Stimulated activated CD8-positive, alpha-beta memory T cell treated with anti-CD3 and anti-CD28 coated beads, Interleukin-12 subunit alpha, Interleukin-12 subunit beta, amount 100 ng/mL, for 1 hour (primary cell): Measurements from ENCODE around the gene RAPGEF2.
"Not testable (repeated sequence)": the region's sequence is repeated elsewhere in the genome, so short reads cannot be mapped to it uniquely, and the experiment has no call there.

Experiments
- DNase-seq: peaks from one replicate; pipeline ENCODE4 v3.0.0-alpha.2; 2020; ENCODE audit warnings: low read depth

RAPGEF2 gene

DNA sequence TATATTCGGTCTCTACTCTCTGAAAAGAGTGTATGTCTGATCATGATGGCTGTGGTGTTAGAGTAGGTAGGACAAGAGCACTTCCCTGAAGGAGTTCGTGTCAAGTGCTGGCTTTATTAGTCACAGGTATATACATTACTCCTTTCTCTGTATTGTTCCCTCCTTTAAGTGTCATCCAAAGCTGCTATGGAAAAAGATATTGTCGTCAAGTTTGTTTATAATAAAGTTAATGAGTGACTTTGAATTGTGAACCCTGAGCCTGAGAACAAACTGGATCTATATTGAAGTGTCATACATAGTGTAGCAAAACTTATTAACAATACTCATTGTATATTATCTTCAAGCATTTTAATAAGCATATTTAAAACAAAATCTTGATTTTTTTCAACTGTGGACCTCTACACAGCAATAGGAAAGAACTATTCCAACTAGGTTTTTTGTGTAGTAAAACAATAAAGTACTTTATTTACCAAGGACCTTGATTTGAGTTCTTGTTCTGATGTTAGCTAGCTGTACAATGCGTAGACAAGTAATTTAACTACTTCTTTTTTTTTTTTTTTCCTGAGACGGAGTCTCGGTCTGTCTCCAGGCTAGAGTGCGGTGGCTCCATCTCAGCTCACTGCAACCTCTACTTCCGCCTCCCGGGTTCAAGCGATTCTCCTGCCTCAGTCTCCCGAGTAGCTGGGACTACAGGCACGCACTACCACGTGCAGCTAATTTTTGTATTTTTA lies 177.7 kb downstream of the RAPGEF2 start:
- no peak for DNase-seq

- no peak for DNase-seq
These were observed 178.9 kb downstream of the RAPGEF2 start for GRCh38 chr4:159281771-159282170.

- DNase-seq, result no peak
These were observed 179.4 kb downstream of the RAPGEF2 start for GRCh38 chr4:159282329-159282728.

DNA sequence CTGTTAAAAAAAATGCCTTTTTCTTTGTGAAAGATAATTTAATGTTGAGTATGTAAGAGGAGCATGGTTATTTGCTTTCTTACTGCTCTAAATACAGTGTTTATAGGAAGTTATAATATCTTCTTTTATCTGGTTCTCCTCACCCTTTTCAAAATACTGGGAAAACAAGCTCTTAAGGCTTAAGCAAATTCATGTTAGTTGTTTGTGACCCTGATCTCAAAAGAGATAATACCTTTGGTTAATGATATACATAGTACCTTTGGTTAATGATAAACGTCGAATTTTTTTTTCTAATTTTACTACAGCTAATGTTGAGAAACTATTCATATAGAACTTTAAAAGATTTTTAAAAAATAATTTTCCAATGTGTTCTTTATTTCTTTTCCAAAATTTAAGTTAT lies 180.1 kb downstream of the RAPGEF2 start:
- no peak for DNase-seq

GRCh38 chr4:159283696-159284095 lies 180.8 kb downstream of the RAPGEF2 start:
- DNase-seq, result no peak

DNA sequence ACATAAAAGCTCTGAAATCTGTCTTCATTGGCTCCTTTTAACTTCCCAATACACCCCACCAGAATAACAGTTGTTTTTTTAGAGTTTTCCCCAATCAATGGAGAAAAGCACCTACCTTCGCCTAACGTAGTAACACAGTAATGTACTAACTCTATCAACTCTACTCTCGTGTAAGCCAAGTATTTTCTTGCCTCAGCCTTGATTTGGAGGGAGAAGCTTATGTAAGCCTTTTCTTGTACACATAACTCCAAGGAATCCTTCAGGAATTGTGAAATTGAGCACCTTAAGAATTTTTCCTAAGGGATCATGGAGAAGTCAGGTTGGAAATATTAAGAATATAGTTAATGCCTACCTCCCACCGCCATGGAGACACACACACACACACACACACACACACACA lies 181.2 kb downstream of the RAPGEF2 start:
- no peak for DNase-seq

- no peak for DNase-seq
These were observed 181.9 kb downstream of the RAPGEF2 start for GRCh38 chr4:159284733-159285132.

GRCh38 chr4:159287767-159288166 lies 184.9 kb downstream of the RAPGEF2 start:
- no peak for DNase-seq

DNA sequence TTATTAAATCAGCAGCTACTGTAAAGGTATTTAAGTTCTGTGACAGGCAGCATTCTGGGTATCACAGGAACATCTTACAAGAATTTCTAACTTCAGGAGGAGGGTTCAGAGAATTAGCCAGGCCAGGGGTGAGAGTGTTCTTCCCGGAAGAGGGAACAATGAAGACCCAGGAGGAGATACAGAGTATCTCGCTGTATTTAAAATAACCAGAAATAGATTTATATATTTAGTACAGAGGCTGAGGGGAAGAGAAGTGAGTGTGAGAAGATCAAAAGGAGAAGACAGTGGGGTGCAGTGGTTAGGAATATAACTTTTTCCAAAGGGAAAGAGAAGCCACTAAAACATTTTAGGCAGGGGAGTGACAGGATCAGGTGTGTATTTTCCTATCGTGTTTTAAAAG lies 186.8 kb downstream of the RAPGEF2 start:
- no peak for DNase-seq

DNA sequence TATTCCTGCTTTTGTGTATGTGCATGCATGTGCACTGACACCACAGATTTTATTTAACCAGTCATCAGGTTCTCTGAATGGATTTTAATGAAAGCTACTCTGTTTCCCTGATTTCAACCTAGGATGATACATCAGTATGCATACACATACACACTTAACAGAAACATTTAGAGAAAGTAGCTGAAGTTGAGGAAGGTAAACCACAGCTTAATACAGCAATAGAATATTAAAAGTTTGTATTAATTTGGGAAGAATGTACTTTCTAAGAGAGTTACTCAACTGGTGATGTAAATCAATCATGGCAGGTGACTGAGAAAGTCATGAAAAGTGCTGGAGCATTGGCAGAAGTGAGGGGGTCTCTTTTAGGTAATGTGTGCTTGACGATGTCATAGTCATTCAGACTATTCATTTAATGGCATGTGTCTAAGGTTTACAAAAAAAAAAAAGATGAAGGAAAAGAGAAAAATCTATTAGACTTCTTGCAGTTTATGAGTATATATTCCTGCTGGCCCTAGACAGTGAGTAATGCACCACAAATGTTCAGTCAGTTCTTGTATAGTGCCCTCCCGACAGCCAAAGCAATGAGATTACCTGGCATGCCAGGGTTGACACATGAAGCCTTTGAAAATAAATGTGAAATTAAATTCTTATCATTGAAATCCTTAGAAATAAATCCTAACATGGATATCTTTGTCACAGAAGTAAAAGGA lies 187.6 kb downstream of the RAPGEF2 start:
- no peak for DNase-seq

DNA sequence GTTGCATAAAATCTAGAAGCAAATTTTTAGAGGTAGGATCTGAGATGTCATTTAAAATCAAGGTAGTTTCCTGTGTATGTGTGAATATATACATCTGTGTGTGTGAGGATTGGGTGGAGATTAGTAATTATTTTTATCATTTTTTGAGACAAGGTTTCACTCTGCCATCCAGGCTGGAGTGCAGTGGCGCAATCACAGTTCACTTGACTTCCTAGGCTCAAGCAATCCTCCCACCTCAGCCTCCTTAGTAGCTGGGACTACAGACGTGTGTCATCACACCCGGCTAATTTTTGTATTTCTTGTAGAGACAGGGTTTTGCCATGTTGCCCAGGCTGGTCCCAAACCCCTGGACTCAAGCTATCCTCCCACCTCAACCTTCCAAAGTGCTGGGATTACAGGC lies 188.3 kb downstream of the RAPGEF2 start:
- DNase-seq, result no peak

GRCh38 chr4:159292137-159292896 lies 189.4 kb downstream of the RAPGEF2 start:
- no peak for DNase-seq

DNA sequence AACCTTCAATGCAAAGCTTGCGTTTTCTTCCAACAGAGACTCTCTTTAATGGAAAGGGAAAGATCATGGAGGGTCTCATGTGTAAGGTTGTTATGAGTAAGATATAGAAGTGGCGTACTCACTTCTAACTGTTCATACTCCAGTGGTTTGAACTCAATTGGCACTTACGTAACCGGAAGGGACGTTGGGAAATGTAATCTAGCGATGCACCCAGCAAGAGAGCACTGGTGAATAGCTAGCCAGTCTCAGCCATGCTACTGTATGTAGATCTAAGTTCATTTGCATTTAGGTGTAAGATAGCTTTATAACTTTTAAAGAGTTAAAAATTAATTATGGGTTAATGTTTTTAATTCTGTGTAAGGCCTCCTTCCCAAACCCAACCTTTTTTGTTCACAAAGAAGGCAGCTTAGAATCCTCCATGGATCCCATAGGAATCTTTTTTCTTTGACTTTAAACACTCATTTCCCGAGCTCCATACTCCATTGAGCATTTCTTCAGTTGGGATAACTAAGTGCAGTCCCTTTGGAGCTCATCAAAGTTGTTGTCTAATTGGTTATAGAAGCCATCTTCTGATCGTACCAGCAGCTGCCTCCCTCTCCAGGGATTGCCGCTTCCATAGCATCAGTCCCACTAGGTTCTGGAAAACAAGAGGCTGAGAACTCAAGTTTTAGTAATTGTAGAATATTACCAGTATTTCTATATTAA lies 191.1 kb downstream of the RAPGEF2 start:
- no peak for DNase-seq

GRCh38 chr4:159296061-159296460 lies 193.2 kb downstream of the RAPGEF2 start:
- no peak for DNase-seq

DNA sequence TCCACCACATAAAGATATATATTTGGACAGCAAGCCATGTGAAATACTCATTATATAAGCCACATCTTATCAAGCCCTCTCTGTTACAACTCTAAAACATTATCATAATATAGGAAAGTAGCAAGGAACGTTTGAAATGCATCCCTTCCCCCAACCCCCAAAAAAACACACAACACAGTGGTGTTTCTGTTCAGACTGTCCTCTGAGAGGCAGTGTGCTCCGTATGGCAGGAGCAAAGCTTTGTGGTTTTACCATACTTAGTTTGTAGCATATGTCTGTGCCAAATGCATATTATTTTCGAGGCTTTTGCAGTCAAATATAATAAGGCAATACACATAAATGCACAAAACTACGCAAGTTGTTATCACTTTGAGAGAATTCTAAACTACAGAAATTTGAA lies 194.2 kb downstream of the RAPGEF2 start:
- DNase-seq, result no peak

DNA sequence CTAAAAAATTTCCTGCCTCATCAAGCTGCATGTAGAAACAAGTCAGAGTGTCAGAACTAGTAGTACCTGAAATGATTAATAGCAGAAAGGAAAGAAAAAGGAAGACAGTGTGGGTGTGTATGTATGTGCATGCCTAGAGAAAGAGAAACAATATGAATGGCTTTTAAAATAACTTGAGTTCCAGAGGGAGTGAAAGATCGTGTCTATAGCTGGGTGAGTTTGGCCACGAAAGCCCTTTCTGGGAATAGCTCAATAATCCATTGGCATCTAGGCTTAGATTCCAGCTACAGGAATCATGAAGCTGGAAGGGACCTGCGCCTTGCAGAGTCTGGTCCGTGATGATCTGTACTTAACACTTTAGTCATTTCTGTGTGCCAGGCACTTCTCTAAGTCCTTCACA lies 195.6 kb downstream of the RAPGEF2 start:
- no peak for DNase-seq

- DNase-seq, result no peak
These were observed 200.6 kb downstream of the RAPGEF2 start for GRCh38 chr4:159303435-159303834.

DNA sequence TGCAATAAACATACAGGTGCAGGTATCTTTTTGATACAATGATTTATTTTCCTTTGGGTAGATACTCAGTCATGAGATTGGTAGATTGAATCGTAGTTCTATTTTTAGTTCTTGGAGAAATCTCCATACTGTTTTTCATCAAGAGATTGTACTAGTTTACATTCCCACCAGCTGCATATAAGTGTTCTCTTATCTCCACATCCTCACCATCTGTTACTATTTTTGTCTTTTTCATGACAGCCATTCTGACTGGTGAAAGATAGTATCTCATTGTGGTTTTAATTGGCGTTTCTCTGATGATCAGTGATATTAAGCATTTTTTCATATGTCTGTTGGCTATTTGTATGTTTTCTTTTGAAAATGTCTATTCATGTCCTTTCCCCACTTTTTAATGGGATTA lies 202.2 kb downstream of the RAPGEF2 start:
- DNase-seq, result no peak

- DNase-seq, result no peak
These were observed 205.1 kb downstream of the RAPGEF2 start for GRCh38 chr4:159307929-159308328.

- no peak for DNase-seq
These were observed 205.9 kb downstream of the RAPGEF2 start for GRCh38 chr4:159308566-159309340.

DNA sequence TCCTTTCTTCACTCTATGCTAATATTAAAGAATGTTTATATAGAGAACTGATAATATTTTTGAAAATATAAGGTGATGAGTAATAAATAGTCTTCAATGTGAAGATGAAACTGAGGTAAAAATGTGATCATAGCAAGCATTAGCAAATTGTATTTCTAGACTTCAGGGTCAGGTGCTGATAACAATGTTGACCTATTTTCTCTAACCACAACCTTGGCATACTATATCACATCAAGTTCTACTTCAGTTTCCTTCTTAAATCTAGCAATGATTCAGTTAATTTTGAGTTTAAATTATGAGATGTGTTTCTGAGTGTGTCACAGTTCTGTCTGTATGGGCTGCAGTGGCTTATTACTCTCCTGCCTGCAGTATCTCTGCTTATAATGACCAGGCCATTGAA lies 209.4 kb downstream of the RAPGEF2 start:
- DNase-seq, result no peak

- not testable (repeated sequence) for DNase-seq
These were observed 213.0 kb downstream of the RAPGEF2 start for GRCh38 chr4:159315879-159316278.
